Ovary (tissue), 3 donors: Measurements from ENCODE around the gene MEGF10.

Source experiments
- EP300 ChIP-seq: sonication (generic); formaldehyde crosslinking; IDR thresholded peaks from one replicate; pipeline ENCODE4 v1.6.1; 2017; ENCODE audit warnings: antibody characterized with exemption
- POLR2A ChIP-seq: fragments of 450-650 bp; IDR thresholded peaks from one replicate; pipeline ENCODE4 v1.6.1; 2017; ENCODE audit warnings: antibody characterized with exemption, mild to moderate bottlenecking, moderate library complexity
- TF ChIP-seq, protein P1 (sequence below), 3 donors: fragments of 450-650 bp in 2 of 3; fragments of 200-600 bp in 1 of 3; IDR thresholded peaks; one replicate each; pipeline versions ENCODE4 v1.5.1 to v1.8.0; 2016 to 2022; ENCODE audit warnings: antibody characterized with exemption in 3 of 3, mild to moderate bottlenecking in 1 of 3
- donor health status: DM: no; HTN: no; CAD: no.

- TF ChIP-seq, protein P1, sequence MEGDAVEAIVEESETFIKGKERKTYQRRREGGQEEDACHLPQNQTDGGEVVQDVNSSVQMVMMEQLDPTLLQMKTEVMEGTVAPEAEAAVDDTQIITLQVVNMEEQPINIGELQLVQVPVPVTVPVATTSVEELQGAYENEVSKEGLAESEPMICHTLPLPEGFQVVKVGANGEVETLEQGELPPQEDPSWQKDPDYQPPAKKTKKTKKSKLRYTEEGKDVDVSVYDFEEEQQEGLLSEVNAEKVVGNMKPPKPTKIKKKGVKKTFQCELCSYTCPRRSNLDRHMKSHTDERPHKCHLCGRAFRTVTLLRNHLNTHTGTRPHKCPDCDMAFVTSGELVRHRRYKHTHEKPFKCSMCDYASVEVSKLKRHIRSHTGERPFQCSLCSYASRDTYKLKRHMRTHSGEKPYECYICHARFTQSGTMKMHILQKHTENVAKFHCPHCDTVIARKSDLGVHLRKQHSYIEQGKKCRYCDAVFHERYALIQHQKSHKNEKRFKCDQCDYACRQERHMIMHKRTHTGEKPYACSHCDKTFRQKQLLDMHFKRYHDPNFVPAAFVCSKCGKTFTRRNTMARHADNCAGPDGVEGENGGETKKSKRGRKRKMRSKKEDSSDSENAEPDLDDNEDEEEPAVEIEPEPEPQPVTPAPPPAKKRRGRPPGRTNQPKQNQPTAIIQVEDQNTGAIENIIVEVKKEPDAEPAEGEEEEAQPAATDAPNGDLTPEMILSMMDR (IDR thresholded peaks at IDR 0.05), result no peak
- TF ChIP-seq POLR2A, result no peak
- TF ChIP-seq EP300, result no peak
Measured at GRCh38 chr5:127275641-127276193, 14.9 kb upstream of the MEGF10 start.
